ENCODE measurements around the gene LMO7.

LMO7 gene

GRCh38 chr13:75843074-75843473, 206.9 kb downstream of the LMO7 start:
- no peak for DNase-seq (ENCODE audit: low read depth in 3 of 3)

GRCh38 chr13:75843991-75844390, 207.9 kb downstream of the LMO7 start:
- DNase-seq (ENCODE audit: low read depth in 3 of 3), result no peak

- no peak for DNase-seq (ENCODE audit: low read depth in 3 of 3)
These were observed 211.5 kb downstream of the LMO7 start for GRCh38 chr13:75847588-75847987.

- no peak for DNase-seq (ENCODE audit: low read depth in 3 of 3)
These were observed 214.8 kb downstream of the LMO7 start for GRCh38 chr13:75850916-75851315.

- DNase-seq (ENCODE audit: low read depth in 3 of 3), result no peak
These were observed 219.1 kb downstream of the LMO7 start for GRCh38 chr13:75855216-75855615.

- DNase-seq (ENCODE audit: low read depth in 3 of 3), result no peak
These were observed 219.7 kb downstream of the LMO7 start for GRCh38 chr13:75855847-75856246.

GRCh38 chr13:75857291-75857690, 221.2 kb downstream of the LMO7 start:
- no peak for DNase-seq (ENCODE audit: low read depth in 3 of 3)

- DNase-seq (ENCODE audit: low read depth in 3 of 3), result no peak
These were observed 224.8 kb downstream of the LMO7 start for GRCh38 chr13:75860935-75861334.

GRCh38 chr13:75861786-75862185, 225.7 kb downstream of the LMO7 start:
- no peak for DNase-seq (ENCODE audit: low read depth in 3 of 3)

GRCh38 chr13:75864718-75865117, 228.6 kb downstream of the LMO7 start:
- DNase-seq (ENCODE audit: low read depth in 3 of 3), result no peak

- DNase-seq (ENCODE audit: low read depth in 3 of 3), result no peak
These were observed 231.4 kb downstream of the LMO7 start for GRCh38 chr13:75867379-75868117.

- DNase-seq (ENCODE audit: low read depth in 3 of 3), result no peak
These were observed 233.9 kb downstream of the LMO7 start for GRCh38 chr13:75869981-75870380.

GRCh38 chr13:75870397-75870903, 234.3 kb downstream of the LMO7 start:
- DNase-seq (ENCODE audit: low read depth in 3 of 3), result peak in 1 of 3 experiments; percentile 4

- DNase-seq (ENCODE audit: low read depth in 3 of 3), result no peak
These were observed 234.9 kb downstream of the LMO7 start for GRCh38 chr13:75871059-75871458.

GRCh38 chr13:75872980-75873379, 236.8 kb downstream of the LMO7 start:
- no peak for DNase-seq (ENCODE audit: low read depth in 3 of 3)

- no peak for DNase-seq (ENCODE audit: low read depth in 3 of 3)
These were observed 237.4 kb downstream of the LMO7 start for GRCh38 chr13:75873494-75873893.

GRCh38 chr13:75875450-75875849, 239.3 kb downstream of the LMO7 start:
- no peak for DNase-seq (ENCODE audit: low read depth in 3 of 3)

GRCh38 chr13:75876142-75877050, 240.3 kb downstream of the LMO7 start:
- peak; percentile 9 to 17 (median 13) for DNase-seq (ENCODE audit: low read depth in 3 of 3)

GRCh38 chr13:75877071-75877470, 240.9 kb downstream of the LMO7 start:
- DNase-seq (ENCODE audit: low read depth in 3 of 3), result no peak

- DNase-seq (ENCODE audit: low read depth in 3 of 3), result no peak
These were observed 243.5 kb downstream of the LMO7 start for GRCh38 chr13:75879656-75880055.

GRCh38 chr13:75881109-75881775, 245.1 kb downstream of the LMO7 start:
- DNase-seq (ENCODE audit: low read depth in 3 of 3), result no peak

- no peak for DNase-seq (ENCODE audit: low read depth in 3 of 3)
These were observed 246.1 kb downstream of the LMO7 start for GRCh38 chr13:75882261-75882660.
